Peyer's patch (tissue), 4 donors: ENCODE data around the gene GH2. TPM values are rescaled to one million over a fixed set of nuclear protein-coding genes. Genes with fewer than 3 reads are reported as not detected.

Experiments used
- DNase-seq, 3 donors: peaks; one replicate each; pipeline ENCODE4 v3.0.0-alpha.2; 2017 to 2019
- H3K27ac ChIP-seq, 4 donors: fragments of 200-600 bp; sonication (generic); one replicate each; pipeline ENCODE4 v1.5.1; 2016 to 2019
- H3K27me3 ChIP-seq, 2 donors: fragments of 200-600 bp; sonication (generic); one replicate each; pipeline ENCODE4 v1.5.1; 2019
- H3K36me3 ChIP-seq, 3 donors: fragments of 200-600 bp; sonication (generic); one replicate each; pipeline ENCODE4 v1.5.1; 2016 to 2019
- H3K4me1 ChIP-seq, 4 donors: fragments of 200-600 bp; sonication (generic); one replicate each; pipeline ENCODE4 v1.5.1; 2016 to 2019
- H3K4me3 ChIP-seq, 4 donors: fragments of 200-600 bp; sonication (generic); 1 replicate in 3 of 4; 2 replicates in 1 of 4; pipeline ENCODE4 v1.5.1; 2016 to 2019; ENCODE audit warnings: mild to moderate bottlenecking in 1 of 4
- H3K9me3 ChIP-seq, 4 donors: fragments of 200-600 bp; sonication (generic); one replicate each; pipeline ENCODE4 v1.5.1; 2016 to 2019; ENCODE audit warnings: mild to moderate bottlenecking in 1 of 4
- POLR2A ChIP-seq, 2 donors: fragments of 450-650 bp; IDR thresholded peaks; one replicate each; pipeline ENCODE4 v1.5.1; 2017; ENCODE audit warnings: antibody characterized with exemption in 2 of 2, mild to moderate bottlenecking in 2 of 2, moderate library complexity in 2 of 2
- total RNA-seq, 4 donors: library from RNA; depleted of rRNA; stranded (reverse); fragments of >200 nt; gene quantifications; one replicate each; pipeline ENCODE4 v1.1.0, GENCODE V29; 2016
- TF ChIP-seq, protein P1 (sequence below), 6 experiments: fragments of 450-650 bp in 4 of 6; fragments of 200-600 bp in 2 of 6; sonication (generic) in 1 of 6; IDR thresholded peaks; one replicate each; pipeline ENCODE4 v1.5.1; 2017 to 2019; ENCODE audit warnings: antibody characterized with exemption in 6 of 6, mild to moderate bottlenecking in 3 of 6, moderate library complexity in 1 of 6

GH2 gene
- total RNA-seq, 4 donors from 2014 or later, result not detected

DNA sequence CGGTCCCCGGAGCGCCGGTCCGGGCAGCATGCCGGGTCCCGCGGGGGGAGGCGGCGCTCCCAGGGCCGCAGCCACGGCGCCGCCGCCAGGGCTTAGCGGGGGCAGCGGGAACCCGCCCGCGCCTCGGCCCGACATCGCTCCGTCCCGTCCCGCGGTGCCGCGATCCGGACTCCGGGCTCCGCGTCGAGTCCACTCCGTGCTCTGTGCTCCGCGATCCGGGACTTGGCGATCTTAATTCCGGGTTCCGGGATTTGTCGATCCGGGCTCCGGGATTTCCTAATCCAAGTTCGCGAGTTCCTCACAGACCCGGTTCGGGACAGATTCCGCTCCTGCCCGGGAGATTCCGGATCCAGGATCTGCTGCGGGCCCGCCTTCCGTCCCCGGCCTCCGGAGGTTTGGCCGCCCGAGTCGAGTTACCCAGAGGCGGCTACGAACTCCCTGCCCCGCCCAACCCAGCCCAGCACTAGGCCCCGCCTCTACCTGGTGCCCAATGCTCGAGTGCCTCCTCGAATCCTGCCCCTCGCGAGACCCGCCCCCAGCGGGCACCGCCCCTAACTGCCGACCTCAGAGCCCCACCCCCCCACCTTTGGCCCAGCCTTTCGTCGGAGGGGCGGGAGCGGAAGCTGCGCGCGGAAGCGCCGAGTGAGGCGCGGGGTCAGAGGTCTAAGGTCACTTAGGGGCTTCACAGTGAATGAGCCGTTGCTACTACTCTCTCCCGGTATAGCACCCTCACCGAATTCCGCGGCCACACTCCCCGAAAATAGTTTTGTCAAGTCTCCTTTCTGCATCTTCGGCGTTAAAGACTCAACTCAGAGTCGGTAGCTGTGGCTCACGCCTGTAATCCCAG is 39.0 kb downstream of the GH2 start, which contains the start of gene SMARCD2:
TSS of gene SMARCD2 (minus strand) at position 146 of the 847 bp plus-strand sequence. CDS start at position 135, 11 bp downstream.
- Histone ChIP-seq H3K27ac (peak within 1 kb of the TSS; percentile 92 to 97 (median 92)), H3K4me1 (peaks cover 0 to 38% (median 28%) of the 10 kb centered on the region in 4 donors), H3K4me3 (peak within 1 kb of the TSS; percentile 85 to 94 (median 88)), H3K27me3 (no peaks in the 10 kb centered on the region), H3K36me3 (peaks cover 0 to under 1% (median 0%) of the 10 kb centered on the region in 3 donors), H3K9me3 (no peaks in the 10 kb centered on the region)
- peak; percentile 99 for DNase-seq
- TF ChIP-seq, protein P1, sequence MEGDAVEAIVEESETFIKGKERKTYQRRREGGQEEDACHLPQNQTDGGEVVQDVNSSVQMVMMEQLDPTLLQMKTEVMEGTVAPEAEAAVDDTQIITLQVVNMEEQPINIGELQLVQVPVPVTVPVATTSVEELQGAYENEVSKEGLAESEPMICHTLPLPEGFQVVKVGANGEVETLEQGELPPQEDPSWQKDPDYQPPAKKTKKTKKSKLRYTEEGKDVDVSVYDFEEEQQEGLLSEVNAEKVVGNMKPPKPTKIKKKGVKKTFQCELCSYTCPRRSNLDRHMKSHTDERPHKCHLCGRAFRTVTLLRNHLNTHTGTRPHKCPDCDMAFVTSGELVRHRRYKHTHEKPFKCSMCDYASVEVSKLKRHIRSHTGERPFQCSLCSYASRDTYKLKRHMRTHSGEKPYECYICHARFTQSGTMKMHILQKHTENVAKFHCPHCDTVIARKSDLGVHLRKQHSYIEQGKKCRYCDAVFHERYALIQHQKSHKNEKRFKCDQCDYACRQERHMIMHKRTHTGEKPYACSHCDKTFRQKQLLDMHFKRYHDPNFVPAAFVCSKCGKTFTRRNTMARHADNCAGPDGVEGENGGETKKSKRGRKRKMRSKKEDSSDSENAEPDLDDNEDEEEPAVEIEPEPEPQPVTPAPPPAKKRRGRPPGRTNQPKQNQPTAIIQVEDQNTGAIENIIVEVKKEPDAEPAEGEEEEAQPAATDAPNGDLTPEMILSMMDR (IDR thresholded peaks at IDR 0.05), result peak in 3 of 6 experiments; percentile 20 to 47 (median 25)
- peak; percentile 28 to 90 for TF ChIP-seq POLR2A (IDR thresholded peaks at IDR 0.05)

GRCh38 chr17:63842173-63842539 is 39.6 kb downstream of the GH2 start:
- H3K36me3 ChIP-seq, result peaks cover 0 to 6% (median 0%) of the 10 kb centered on the region in 3 donors
- peaks cover 0 to 44% (median 28%) of the 10 kb centered on the region in 4 donors for H3K4me1 ChIP-seq
- TF ChIP-seq, protein P1 (IDR thresholded peaks at IDR 0.05), result no peak
- TF ChIP-seq POLR2A (IDR thresholded peaks at IDR 0.05), result no peak
- peak in 1 of 3 donors; percentile 22 for DNase-seq
- H3K27me3 ChIP-seq, result no peaks in the 10 kb centered on the region
- H3K4me3 ChIP-seq, result peak overlapping the region; percentile 85 to 94 (median 88)
- peak overlapping the region; percentile 92 to 97 (median 92) for H3K27ac ChIP-seq
- H3K9me3 ChIP-seq, result no peaks in the 10 kb centered on the region

- peak overlapping the region; percentile 85 to 94 (median 88) for H3K4me3 ChIP-seq
- peak; percentile 31 to 82 (median 81) for DNase-seq
- peak in 1 of 2 donors; percentile 28 for TF ChIP-seq POLR2A (IDR thresholded peaks at IDR 0.05)
- TF ChIP-seq, protein P1 (IDR thresholded peaks at IDR 0.05), result no peak
- peaks cover 0 to 12% (median 0%) of the 10 kb centered on the region in 3 donors for H3K36me3 ChIP-seq
- peaks cover 0 to 45% (median 28%) of the 10 kb centered on the region in 4 donors for H3K4me1 ChIP-seq
- no peaks in the 10 kb centered on the region for H3K27me3 ChIP-seq
- peak overlapping the region; percentile 92 to 97 (median 92) for H3K27ac ChIP-seq
- H3K9me3 ChIP-seq, result no peaks in the 10 kb centered on the region
Measured at GRCh38 chr17:63841350-63842172, 40.2 kb downstream of the GH2 start.

DNA sequence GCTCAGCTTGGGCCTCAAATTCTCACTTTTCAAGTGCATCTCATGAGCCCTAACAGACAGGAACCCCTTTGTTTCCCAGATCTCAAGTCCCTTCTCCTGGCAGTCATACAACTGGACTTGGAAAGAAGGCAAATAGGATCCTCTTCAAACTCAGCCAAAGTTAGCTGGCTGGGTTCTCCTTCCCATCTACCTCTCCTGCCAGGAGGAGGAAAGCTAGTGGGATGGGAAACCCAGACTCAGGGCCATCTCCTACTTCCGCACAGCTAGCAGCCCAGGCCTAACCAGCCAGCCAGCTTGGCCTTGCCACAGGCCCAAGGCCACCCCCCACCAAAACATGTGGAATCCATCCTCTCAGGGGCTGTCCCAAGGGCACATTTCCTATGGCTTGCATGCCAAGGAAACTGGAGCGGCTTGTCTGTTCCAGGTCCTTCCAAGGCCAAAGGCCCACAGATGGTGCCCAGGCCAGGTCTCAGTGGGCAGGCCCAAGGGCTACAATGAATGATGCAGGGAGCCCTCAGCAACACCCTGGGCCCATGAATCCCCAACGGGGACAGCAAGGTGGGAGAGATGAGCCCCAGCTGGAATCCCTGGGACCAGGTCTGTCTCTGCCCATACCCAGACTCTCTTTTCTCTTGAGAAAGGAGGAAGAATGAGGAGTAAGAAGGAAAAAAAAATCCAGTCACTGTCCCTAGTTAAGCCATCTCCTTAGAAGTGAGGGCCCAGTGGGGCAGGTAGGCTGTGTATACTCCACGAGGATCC is 41.0 kb downstream of the GH2 start:
- Histone ChIP-seq H3K9me3 (no peaks in the 10 kb centered on the region), H3K4me1 (peaks cover 0 to 45% (median 28%) of the 10 kb centered on the region in 4 donors), H3K4me3 (peak overlapping the region; percentile 85 to 94 (median 88)), H3K27ac (peak overlapping the region; percentile 92 to 97 (median 92)), H3K27me3 (no peaks in the 10 kb centered on the region), H3K36me3 (peaks cover 0 to 20% (median 0%) of the 10 kb centered on the region in 3 donors)
- DNase-seq, result no peak
- TF ChIP-seq POLR2A (IDR thresholded peaks at IDR 0.05), result no peak
- TF ChIP-seq, protein P1 (IDR thresholded peaks at IDR 0.05), result no peak
